Astrocyte (in vitro differentiated cells and primary cell): ENCODE measurements around the gene ZBTB16. TPM values are rescaled to one million over a fixed set of nuclear protein-coding genes. Genes with fewer than 3 reads are reported as not detected.

Experiments used
- DNase-seq: peaks from one replicate; pipeline ENCODE4 v3.0.0-alpha.2; 2010; ENCODE audit warnings: low read depth
- FAIRE-seq: peaks from 2 replicates; lab custom pipeline; 2011; peaks lifted over from hg19 to GRCh38; lab: Jason Lieb, UNC
- H2AFZ ChIP-seq: 2 replicates; pipeline ENCODE4 v1.6.0; 2012; ENCODE audit warnings: low read depth, low read length, inconsistent platforms
- H3K27ac ChIP-seq: 2 replicates; pipeline ENCODE4 v1.5.1; 2011; ENCODE audit warnings: low read depth, low read length, inconsistent platforms
- H3K27me3 ChIP-seq: 2 replicates; pipeline ENCODE4 v1.6.0; 2011; ENCODE audit warnings: low read length, inconsistent platforms; ENCODE audit not compliant: insufficient read depth
- H3K36me3 ChIP-seq: 2 replicates; pipeline ENCODE4 v1.5.1; 2011; ENCODE audit warnings: low read length, inconsistent platforms; ENCODE audit not compliant: insufficient read depth
- H3K4me1 ChIP-seq: 2 replicates; pipeline ENCODE4 v1.5.1; 2011; ENCODE audit warnings: low read length, inconsistent platforms; ENCODE audit not compliant: insufficient read depth
- H3K4me2 ChIP-seq: 2 replicates; pipeline ENCODE4 v1.6.0; 2012; ENCODE audit warnings: low read length, inconsistent platforms
- H3K4me3 ChIP-seq: 2 replicates; pipeline ENCODE4 v1.5.1; 2011; ENCODE audit warnings: low read depth, mild to moderate bottlenecking, low read length, inconsistent platforms; ENCODE audit not compliant: insufficient read depth
- H3K79me2 ChIP-seq: 2 replicates; pipeline ENCODE4 v1.6.0; 2012; ENCODE audit warnings: mild to moderate bottlenecking, low read length, inconsistent platforms; ENCODE audit not compliant: insufficient read depth
- H3K9ac ChIP-seq: 2 replicates; pipeline ENCODE4 v1.6.0; 2012; ENCODE audit warnings: mild to moderate bottlenecking, low read length, inconsistent platforms
- H3K9me3 ChIP-seq: 2 replicates; pipeline ENCODE4 v1.5.1; 2012; ENCODE audit warnings: low read depth, mild to moderate bottlenecking, low read length, inconsistent platforms; ENCODE audit not compliant: insufficient read depth
- H4K20me1 ChIP-seq: 2 replicates; pipeline ENCODE4 v1.6.0; 2012; ENCODE audit warnings: low read length, inconsistent platforms; ENCODE audit not compliant: insufficient read depth
- H3K27ac Mint-ChIP-seq: one replicate; pipeline ENCODE4 v1.8.0; 2021; ENCODE audit warnings: mild to moderate bottlenecking, mixed read lengths; ENCODE audit not compliant: unreplicated experiment
- H3K27me3 Mint-ChIP-seq: one replicate; pipeline ENCODE4 v1.8.0; 2021; ENCODE audit warnings: low read depth, mixed read lengths; ENCODE audit not compliant: unreplicated experiment
- H3K36me3 Mint-ChIP-seq: one replicate; pipeline ENCODE4 v1.8.0; 2021; ENCODE audit warnings: low read depth, mixed read lengths; ENCODE audit not compliant: unreplicated experiment
- H3K4me1 Mint-ChIP-seq: one replicate; pipeline ENCODE4 v1.8.0; 2021; ENCODE audit warnings: low read depth, mixed read lengths; ENCODE audit not compliant: unreplicated experiment
- H3K4me3 Mint-ChIP-seq: one replicate; pipeline ENCODE4 v1.8.0; 2021; ENCODE audit warnings: mild to moderate bottlenecking, moderate library complexity, mixed read lengths; ENCODE audit not compliant: unreplicated experiment
- H3K9me3 Mint-ChIP-seq: one replicate; pipeline ENCODE4 v1.8.0; 2021; ENCODE audit warnings: mild to moderate bottlenecking, mixed read lengths; ENCODE audit not compliant: unreplicated experiment
- EZH2 ChIP-seq: IDR thresholded peaks from 2 replicates; pipeline ENCODE4 v1.6.1; 2012; ENCODE audit warnings: mild to moderate bottlenecking, low read length, inconsistent platforms; ENCODE audit not compliant: insufficient read depth
- total RNA-seq: library from RNA; stranded (reverse); gene quantifications from 2 replicates; pipeline ENCODE4 v1.2.1, GENCODE V29; 2021
- TF ChIP-seq, protein P1 (sequence below): IDR thresholded peaks from 2 replicates; pipeline ENCODE4 v1.5.1; 2011; ENCODE audit warnings: low read depth, mild to moderate bottlenecking, inconsistent platforms, low read length, moderate library complexity; ENCODE audit not compliant: insufficient read depth

Gene ZBTB16
- total RNA-seq, 1 donor from 2014 or later = 0.50 TPM

DNA sequence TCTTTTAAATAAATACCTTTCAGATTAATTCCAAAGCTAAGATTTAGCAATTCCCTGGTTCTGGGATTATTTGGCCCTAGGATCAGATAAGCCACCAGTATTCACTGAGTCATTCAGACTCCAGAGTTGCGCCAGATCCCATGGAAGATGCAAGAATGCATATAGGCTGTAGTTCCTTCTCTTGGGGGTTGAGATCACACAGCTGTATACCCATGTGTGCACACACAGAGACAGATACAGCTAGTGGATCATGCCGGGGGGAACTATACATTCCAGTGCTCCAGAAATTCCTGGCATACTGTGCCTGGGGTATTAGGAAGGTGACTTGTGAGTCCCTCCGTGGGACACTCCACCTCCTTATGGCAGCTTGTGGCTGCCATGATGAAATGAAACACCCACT, 75.4 kb downstream of the ZBTB16 start:
- Mint-ChIP-seq H3K27me3 (peaks cover 18% of the 10 kb centered on the region), H3K9me3 (peaks cover 2% of the 10 kb centered on the region), H3K4me1 (peaks cover 27% of the 10 kb centered on the region), H3K27ac (peak overlapping the region; percentile 86), H3K36me3 (no peaks in the 10 kb centered on the region), H3K4me3 (no peak overlapping the region)
- no peak overlapping the region for H3K4me3 ChIP-seq
- H4K20me1 ChIP-seq = no peaks in the 10 kb centered on the region
- TF ChIP-seq, protein P1, sequence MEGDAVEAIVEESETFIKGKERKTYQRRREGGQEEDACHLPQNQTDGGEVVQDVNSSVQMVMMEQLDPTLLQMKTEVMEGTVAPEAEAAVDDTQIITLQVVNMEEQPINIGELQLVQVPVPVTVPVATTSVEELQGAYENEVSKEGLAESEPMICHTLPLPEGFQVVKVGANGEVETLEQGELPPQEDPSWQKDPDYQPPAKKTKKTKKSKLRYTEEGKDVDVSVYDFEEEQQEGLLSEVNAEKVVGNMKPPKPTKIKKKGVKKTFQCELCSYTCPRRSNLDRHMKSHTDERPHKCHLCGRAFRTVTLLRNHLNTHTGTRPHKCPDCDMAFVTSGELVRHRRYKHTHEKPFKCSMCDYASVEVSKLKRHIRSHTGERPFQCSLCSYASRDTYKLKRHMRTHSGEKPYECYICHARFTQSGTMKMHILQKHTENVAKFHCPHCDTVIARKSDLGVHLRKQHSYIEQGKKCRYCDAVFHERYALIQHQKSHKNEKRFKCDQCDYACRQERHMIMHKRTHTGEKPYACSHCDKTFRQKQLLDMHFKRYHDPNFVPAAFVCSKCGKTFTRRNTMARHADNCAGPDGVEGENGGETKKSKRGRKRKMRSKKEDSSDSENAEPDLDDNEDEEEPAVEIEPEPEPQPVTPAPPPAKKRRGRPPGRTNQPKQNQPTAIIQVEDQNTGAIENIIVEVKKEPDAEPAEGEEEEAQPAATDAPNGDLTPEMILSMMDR = no peak
- TF ChIP-seq EZH2 = no peak
- no peak overlapping the region for H3K27ac ChIP-seq
- no peak overlapping the region for H3K9ac ChIP-seq
- H3K4me1 ChIP-seq = no peaks in the 10 kb centered on the region
- H3K79me2 ChIP-seq = no peaks in the 10 kb centered on the region
- peaks cover 18% of the 10 kb centered on the region for H3K27me3 ChIP-seq
- no peak overlapping the region for H3K4me2 ChIP-seq
- no peaks in the 10 kb centered on the region for H3K9me3 ChIP-seq
- peak; percentile 16 for DNase-seq
- H3K36me3 ChIP-seq = no peaks in the 10 kb centered on the region
- no peak overlapping the region for H2AFZ ChIP-seq
- FAIRE-seq = no peak

DNA sequence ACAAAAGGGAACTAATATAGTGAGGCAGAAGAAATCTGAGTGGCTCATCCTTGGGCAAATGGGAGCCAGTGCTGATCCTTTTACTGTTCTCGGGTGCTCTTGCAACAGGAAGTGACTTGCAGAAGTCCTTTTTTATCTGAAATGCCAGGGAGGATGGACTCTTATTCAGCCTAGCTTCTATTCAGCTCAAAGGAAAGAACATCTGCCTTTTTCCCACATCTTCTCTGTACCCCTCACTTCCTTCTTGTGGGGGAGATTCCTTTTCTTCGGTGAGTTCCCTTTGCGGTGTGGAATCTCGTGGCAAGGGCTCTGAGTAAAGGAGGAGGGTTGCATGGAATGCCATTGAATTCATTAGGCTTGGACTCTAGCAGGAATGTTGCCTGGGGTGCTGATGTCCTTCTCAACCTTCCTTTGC, 76.2 kb downstream of the ZBTB16 start:
- H4K20me1 ChIP-seq = no peaks in the 10 kb centered on the region
- Mint-ChIP-seq H3K36me3 (no peaks in the 10 kb centered on the region), H3K27ac (peak overlapping the region; percentile 86), H3K4me1 (peaks cover 27% of the 10 kb centered on the region), H3K27me3 (peaks cover 20% of the 10 kb centered on the region), H3K9me3 (peaks cover 2% of the 10 kb centered on the region), H3K4me3 (no peak overlapping the region)
- H3K79me2 ChIP-seq = no peaks in the 10 kb centered on the region
- peaks cover 19% of the 10 kb centered on the region for H3K27me3 ChIP-seq
- H2AFZ ChIP-seq = no peak overlapping the region
- no peak overlapping the region for H3K27ac ChIP-seq
- no peaks in the 10 kb centered on the region for H3K4me1 ChIP-seq
- TF ChIP-seq, protein P1 = no peak
- no peak for TF ChIP-seq EZH2
- H3K4me3 ChIP-seq = no peak overlapping the region
- no peaks in the 10 kb centered on the region for H3K36me3 ChIP-seq
- FAIRE-seq = no peak
- DNase-seq = peak; percentile 18
- H3K4me2 ChIP-seq = no peak overlapping the region
- H3K9ac ChIP-seq = no peak overlapping the region
- H3K9me3 ChIP-seq = no peaks in the 10 kb centered on the region
